Upper lobe of left lung (tissue), 6 donors: Measurements from ENCODE around the gene NPC2. TPM values are rescaled to one million over a fixed set of nuclear protein-coding genes. Genes with fewer than 3 reads are reported as not detected.
A peak's percentile ranks its signal among the peaks of the same experiment; 100 is the strongest.
"Not testable (repeated sequence)": the region's sequence is repeated elsewhere in the genome, so short reads cannot be mapped to it uniquely, and the experiment has no call there.

ENCODE experiments used
- ATAC-seq, 2 donors: fragments of 200-7000 bp; cut with Tn5 transposase; one replicate each; pipeline ENCODE4 v1.9.1; 2022; ENCODE audit warnings: mild to moderate bottlenecking in 2 of 2, moderate library complexity in 2 of 2; ENCODE audit not compliant: low FRiP score in 2 of 2
- DNase-seq, 2 donors: peaks; one replicate each; pipeline ENCODE4 v3.0.0-alpha.2; 2019 to 2020
- H3K27ac ChIP-seq, 4 donors: fragments of 200-600 bp; sonication (generic); one replicate each; pipeline ENCODE4 v1.5.1; 2016 to 2019
- H3K27me3 ChIP-seq, 4 donors: fragments of 200-600 bp; sonication (generic); one replicate each; pipeline ENCODE4 v1.5.1; 2017 to 2019
- H3K36me3 ChIP-seq, 4 donors: fragments of 200-600 bp; sonication (generic); one replicate each; pipeline ENCODE4 v1.5.1; 2016 to 2019
- H3K4me1 ChIP-seq, 4 donors: fragments of 200-600 bp; sonication (generic); one replicate each; pipeline ENCODE4 v1.5.1; 2018 to 2019
- H3K4me3 ChIP-seq, 4 donors: fragments of 200-600 bp; sonication (generic); one replicate each; pipeline ENCODE4 v1.5.1; 2017 to 2019; ENCODE audit warnings: mild to moderate bottlenecking in 2 of 4, moderate library complexity in 1 of 4
- H3K9me3 ChIP-seq, 4 donors: fragments of 200-600 bp; sonication (generic); one replicate each; pipeline ENCODE4 v1.5.1; 2018 to 2019
- EP300 ChIP-seq, 4 donors: sonication (generic); formaldehyde crosslinking; IDR thresholded peaks; one replicate each; pipeline ENCODE4 v1.5.1; 2017; ENCODE audit warnings: antibody characterized with exemption in 4 of 4, control low read depth in 2 of 4
- POLR2A ChIP-seq, 4 donors: fragments of 450-650 bp; IDR thresholded peaks; one replicate each; pipeline ENCODE4 v1.5.1; 2016 to 2017; ENCODE audit warnings: antibody characterized with exemption in 4 of 4, mild to moderate bottlenecking in 2 of 4
- POLR2AphosphoS5 ChIP-seq, 2 donors: sonication (generic); formaldehyde crosslinking; IDR thresholded peaks; one replicate each; pipeline ENCODE4 v1.5.1; 2017; ENCODE audit warnings: antibody characterized with exemption in 2 of 2
- WGBS, 2 donors: methylation state at CpG; one replicate each; pipeline ENCODE4 v1.1.5; 2017 to 2018; 5-methylcytosine and 5-hydroxymethylcytosine counted together
- total RNA-seq, 6 donors: library from RNA; depleted of rRNA in 4 of 6; stranded (reverse); fragments of >200 nt in 4 of 6; gene quantifications; one replicate each; pipeline versions ENCODE4 v1.1.0 to v1.2.1, GENCODE V29; 2016 to 2021
- TF ChIP-seq, protein P1 (sequence below), 6 experiments: fragments of 450-650 bp in 4 of 6; fragments of 200-600 bp in 2 of 6; sonication (generic) in 2 of 6; IDR thresholded peaks; one replicate each; pipeline ENCODE4 v1.5.1; 2016 to 2019; ENCODE audit warnings: antibody characterized with exemption in 6 of 6
- donor health status: DM: no; HTN: no; CAD: no; lungs with moderate emphysema.
- donor health status: DM: no; HTN: yes; CAD: no; lungs with severe emphysema.

NPC2 gene
- total RNA-seq, 6 donors from 2014 or later = 351 to 1,281 (median 524) TPM

DNA sequence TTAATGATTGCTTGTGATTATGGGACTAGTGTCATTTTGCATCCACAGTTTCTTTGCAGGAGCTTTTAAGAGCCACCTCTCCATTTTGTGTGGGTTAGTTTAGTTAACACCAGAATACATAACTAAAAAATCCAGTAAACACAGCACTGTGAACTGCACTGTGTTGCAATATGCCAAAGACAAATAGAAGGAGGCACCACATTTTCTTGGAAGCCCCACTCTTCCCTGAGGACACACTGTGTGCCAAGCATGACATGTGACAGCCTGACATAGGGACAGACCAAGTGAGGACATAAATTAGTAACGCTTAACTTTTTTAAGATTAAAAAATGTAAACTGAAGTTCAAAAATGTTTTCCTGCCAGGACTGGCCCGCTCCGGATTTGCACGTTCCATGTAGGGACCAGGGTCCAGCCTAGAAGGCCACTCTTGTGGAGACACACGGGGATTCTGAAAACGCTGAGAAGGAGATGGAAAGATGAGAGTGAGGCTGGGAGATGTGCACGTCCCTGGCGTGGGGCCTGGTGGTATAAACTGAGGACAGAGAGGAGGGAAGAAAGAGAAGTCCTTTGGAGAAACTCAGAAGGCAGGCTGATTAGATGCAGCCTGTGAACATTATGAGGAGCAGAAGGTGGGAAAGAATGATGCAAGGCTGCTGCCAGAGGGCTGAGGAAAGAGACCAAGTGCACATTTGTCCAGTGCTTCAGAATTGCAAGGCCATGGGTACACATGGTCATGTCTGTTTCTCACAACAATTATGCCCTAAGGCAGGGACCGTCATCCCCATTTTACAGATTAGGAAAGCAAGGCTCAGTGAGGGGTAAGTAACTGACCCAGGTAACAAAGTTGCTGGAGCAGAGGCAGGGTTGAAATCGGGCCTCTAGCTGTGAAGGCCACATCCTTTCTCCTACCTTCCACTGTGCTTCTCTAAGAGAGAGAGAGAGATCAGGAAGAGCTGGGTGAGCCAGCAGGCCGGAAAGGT lies 45.6 kb upstream of the NPC2 start:
- Histone ChIP-seq H3K4me3 (no peak overlapping the region), H3K36me3 (no peaks in the 10 kb centered on the region), H3K27ac (peak overlapping the region in 1 of 4 donors; percentile 30), H3K4me1 (peaks cover 0 to 6% (median 2%) of the 10 kb centered on the region in 4 donors), H3K9me3 (no peaks in the 10 kb centered on the region), H3K27me3 (no peaks in the 10 kb centered on the region)
- ATAC-seq (no peak), DNase-seq (no peak)
- TF ChIP-seq POLR2A (IDR thresholded peaks at IDR 0.05) (no peak), EP300 (IDR thresholded peaks at IDR 0.05) (no peak), POLR2AphosphoS5 (IDR thresholded peaks at IDR 0.05) (no peak)
- TF ChIP-seq, protein P1, sequence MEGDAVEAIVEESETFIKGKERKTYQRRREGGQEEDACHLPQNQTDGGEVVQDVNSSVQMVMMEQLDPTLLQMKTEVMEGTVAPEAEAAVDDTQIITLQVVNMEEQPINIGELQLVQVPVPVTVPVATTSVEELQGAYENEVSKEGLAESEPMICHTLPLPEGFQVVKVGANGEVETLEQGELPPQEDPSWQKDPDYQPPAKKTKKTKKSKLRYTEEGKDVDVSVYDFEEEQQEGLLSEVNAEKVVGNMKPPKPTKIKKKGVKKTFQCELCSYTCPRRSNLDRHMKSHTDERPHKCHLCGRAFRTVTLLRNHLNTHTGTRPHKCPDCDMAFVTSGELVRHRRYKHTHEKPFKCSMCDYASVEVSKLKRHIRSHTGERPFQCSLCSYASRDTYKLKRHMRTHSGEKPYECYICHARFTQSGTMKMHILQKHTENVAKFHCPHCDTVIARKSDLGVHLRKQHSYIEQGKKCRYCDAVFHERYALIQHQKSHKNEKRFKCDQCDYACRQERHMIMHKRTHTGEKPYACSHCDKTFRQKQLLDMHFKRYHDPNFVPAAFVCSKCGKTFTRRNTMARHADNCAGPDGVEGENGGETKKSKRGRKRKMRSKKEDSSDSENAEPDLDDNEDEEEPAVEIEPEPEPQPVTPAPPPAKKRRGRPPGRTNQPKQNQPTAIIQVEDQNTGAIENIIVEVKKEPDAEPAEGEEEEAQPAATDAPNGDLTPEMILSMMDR (IDR thresholded peaks at IDR 0.05) = no peak
- WGBS, 2 donors = 77 to 85% methylated on average over 11 of the region's 11 CpGs

DNA sequence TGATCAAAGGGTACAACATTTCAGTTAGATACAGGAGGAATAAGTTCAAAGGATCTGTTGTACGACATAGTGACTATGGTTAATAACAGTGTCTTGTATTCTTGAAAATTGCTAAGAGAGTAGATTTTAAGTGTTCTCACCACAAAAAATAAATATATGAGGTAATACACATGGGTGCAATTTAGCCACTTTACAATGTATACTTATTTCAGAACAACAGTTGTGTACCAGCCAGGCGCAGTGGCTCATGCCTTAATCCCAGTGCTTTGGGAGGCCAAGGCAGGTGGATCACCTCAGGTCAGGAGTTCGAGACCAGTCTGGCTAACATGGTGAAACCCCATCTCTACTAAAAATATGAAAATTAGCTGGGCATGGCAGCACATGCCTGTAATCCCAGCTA lies 43.2 kb upstream of the NPC2 start:
- H3K4me1 ChIP-seq, H3K36me3 ChIP-seq, H3K4me3 ChIP-seq, DNase-seq, ATAC-seq, H3K9me3 ChIP-seq, H3K27me3 ChIP-seq: not testable (repeated sequence)
- 81 to 86% methylated on average over 3 of the region's 3 CpGs for WGBS, 2 donors
- peak overlapping the region in 2 of 4 donors; percentile 32 to 35 for H3K27ac ChIP-seq

DNA sequence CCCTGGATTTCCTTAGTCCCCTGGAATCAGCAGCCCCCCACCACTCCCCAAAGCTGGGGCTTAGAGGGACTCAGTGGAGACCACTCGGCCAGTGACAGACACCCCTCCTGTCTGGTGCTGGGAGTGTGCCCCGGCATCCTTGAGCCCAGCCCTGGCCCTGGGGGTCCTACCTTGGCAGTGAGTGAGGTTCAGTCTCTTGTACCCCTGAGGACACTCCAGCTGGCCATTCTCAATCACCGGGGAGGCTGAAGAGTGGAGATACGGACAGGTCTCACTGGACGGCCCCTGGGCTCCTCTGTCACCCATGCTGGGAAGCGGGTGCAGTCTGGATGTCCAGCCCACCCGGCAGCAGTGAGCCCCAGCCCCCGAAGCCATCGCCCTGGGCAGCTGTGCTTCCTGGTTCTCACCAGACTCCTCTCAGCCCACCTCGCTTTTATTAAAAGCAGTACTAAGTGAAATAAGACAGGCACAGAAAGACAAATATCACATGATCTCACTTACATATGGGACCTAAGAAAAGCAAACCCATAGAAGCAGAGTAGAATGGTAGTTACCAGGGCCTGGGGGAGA lies 42.7 kb upstream of the NPC2 start:
- Histone ChIP-seq H3K36me3 (no peaks in the 10 kb centered on the region), H3K4me3 (no peak overlapping the region), H3K27ac (peak overlapping the region in 2 of 4 donors; percentile 32 to 35), H3K9me3 (no peaks in the 10 kb centered on the region), H3K27me3 (no peaks in the 10 kb centered on the region), H3K4me1 (peaks cover 0 to 9% (median 2%) of the 10 kb centered on the region in 4 donors)
- WGBS, 2 donors = 65 to 78% methylated on average over 5 to 10 of the region's 10 CpGs
- no peak for ATAC-seq
- TF ChIP-seq EP300 (IDR thresholded peaks at IDR 0.05) = no peak
- TF ChIP-seq POLR2AphosphoS5 (IDR thresholded peaks at IDR 0.05) = no peak
- TF ChIP-seq POLR2A (IDR thresholded peaks at IDR 0.05) = no peak
- TF ChIP-seq, protein P1 (IDR thresholded peaks at IDR 0.05) = no peak
- peak in 1 of 2 donors; percentile 54 for DNase-seq

DNA sequence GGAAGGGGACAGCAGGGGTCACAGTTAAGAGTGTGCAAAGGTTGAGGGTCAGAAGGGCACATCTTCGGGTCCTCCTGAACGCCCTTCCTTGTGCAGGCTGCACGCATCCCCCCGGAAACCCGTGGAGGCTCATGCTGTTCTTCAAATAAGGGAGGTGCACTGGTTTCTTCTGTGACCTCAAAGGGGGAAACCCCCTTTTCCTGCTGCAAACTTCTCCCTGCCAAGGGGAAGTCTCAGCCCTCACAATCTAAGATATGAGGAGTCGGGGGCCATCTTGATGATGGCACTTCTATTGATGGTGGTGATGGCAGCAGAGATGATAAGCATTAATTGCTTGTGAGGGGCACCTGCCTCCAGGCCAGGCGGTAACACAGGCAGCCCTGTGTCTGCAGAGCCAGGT lies 40.5 kb upstream of the NPC2 start:
- peaks cover 0 to 4% (median under 1%) of the 10 kb centered on the region in 4 donors for H3K4me1 ChIP-seq
- H3K27me3 ChIP-seq = no peaks in the 10 kb centered on the region
- H3K27ac ChIP-seq = no peak overlapping the region
- WGBS, 2 donors = 71 to 73% methylated on average over 6 to 7 of the region's 7 CpGs
- no peaks in the 10 kb centered on the region for H3K9me3 ChIP-seq
- DNase-seq (peak in 1 of 2 donors; percentile 10), ATAC-seq (no peak)
- no peaks in the 10 kb centered on the region for H3K36me3 ChIP-seq
- no peak overlapping the region for H3K4me3 ChIP-seq
- no peak for TF ChIP-seq POLR2AphosphoS5 (IDR thresholded peaks at IDR 0.05)
- no peak for TF ChIP-seq EP300 (IDR thresholded peaks at IDR 0.05)
- TF ChIP-seq, protein P1 (IDR thresholded peaks at IDR 0.05) = no peak
- TF ChIP-seq POLR2A (IDR thresholded peaks at IDR 0.05) = no peak

DNA sequence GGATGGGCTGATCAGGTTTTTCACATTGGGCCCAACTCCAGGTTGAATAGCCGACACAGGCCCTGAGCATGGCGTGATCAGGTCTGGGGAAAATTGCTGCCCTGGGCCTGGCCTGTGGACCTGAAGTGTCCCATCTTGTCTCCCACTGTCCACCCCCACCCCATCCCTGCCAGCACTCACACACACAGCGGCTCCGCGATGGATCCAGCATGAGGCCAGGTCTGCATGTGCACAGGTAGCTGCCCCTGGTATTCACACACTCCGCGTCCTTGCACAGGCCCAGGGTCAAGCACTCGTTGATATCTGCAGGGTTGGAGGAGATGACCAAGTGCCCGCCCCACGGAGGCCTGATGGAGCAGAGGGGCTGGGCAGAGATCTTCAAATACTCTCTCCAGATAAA lies 39.1 kb upstream of the NPC2 start:
- Histone ChIP-seq H3K27ac (no peak overlapping the region), H3K36me3 (no peaks in the 10 kb centered on the region), H3K4me3 (no peak overlapping the region), H3K9me3 (no peaks in the 10 kb centered on the region), H3K4me1 (peaks cover 0 to 3% (median 0%) of the 10 kb centered on the region in 4 donors), H3K27me3 (no peaks in the 10 kb centered on the region)
- DNase-seq = no peak
- no peak for ATAC-seq
- TF ChIP-seq POLR2A (IDR thresholded peaks at IDR 0.05) (no peak), POLR2AphosphoS5 (IDR thresholded peaks at IDR 0.05) (no peak), EP300 (IDR thresholded peaks at IDR 0.05) (no peak)
- WGBS, 2 donors = 93 to 97% methylated on average over 10 of the region's 10 CpGs
